Measurements from ENCODE around the gene NINL.
"Not testable (repeated sequence)": the region's sequence is repeated elsewhere in the genome, so short reads cannot be mapped to it uniquely, and the experiment has no call there.

GRCh38 chr20:25561771-25562170 is 23.6 kb downstream of the NINL start:
- not testable (repeated sequence) for TF ChIP-seq CTCF, POLR2A (IDR thresholded peaks at IDR 0.05)

Data from Peyer's patch (tissue), 4 donors.